Breast epithelium (tissue), 3 donors: Measurements from ENCODE around the gene CYP24A1.

Source experiments
- POLR2AphosphoS5 ChIP-seq, 3 donors: sonication (generic); formaldehyde crosslinking; IDR thresholded peaks; one replicate each; pipeline ENCODE4 v1.6.1; 2017; ENCODE audit warnings: antibody characterized with exemption in 3 of 3
- TF ChIP-seq, protein P1 (sequence below), 3 donors: fragments of 450-650 bp; IDR thresholded peaks; one replicate each; pipeline ENCODE4 v1.5.1; 2016 to 2017; ENCODE audit warnings: antibody characterized with exemption in 3 of 3, mild to moderate bottlenecking in 3 of 3, moderate library complexity in 3 of 3

DNA sequence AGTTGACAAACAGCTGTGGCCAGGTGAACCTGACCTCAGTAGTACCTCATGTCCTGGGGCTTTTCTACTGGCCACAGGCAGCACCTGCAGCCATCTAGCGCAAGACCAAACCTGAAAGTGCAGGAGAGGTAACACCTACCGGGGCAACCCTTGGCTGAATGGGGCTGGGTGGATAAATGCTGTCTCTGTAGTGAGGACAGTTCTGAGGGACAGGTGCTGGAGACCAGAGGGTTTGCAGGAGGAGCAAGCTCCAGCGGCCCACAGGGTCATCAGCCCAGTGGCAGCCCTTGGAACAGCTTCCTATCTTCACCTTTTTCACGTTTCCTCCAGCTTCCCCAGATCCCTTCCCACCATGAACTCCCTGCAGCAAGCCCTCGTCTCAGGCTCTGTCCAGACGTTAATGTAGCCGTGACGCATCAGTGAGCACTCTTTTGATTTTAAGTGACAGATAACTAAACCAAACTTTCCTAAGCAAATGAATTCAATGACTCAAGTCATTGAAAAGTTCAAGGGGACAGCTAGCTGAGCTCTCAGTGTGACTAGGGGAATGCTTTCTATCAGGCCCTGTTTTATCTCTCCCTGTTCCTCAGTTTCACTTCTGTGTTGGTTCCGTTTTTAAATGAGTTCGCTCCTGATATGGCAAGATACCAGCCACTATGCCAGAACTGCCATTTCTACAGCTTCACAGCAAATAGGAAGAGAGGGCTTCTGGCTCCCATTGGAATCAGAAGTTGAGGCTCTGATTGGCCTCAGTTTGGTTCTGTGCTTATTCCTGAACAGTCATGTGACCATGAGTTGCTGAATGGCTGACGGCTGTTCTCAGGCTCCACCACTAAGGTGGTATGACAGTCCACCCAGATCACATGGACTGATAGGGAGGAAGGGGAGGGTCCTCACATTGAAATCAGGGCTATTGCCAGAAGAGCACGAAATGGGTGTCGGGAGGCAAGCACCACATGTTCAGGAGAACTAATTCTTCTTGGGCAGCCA, 22.0 kb upstream of the CYP24A1 start:
- TF ChIP-seq, protein P1, sequence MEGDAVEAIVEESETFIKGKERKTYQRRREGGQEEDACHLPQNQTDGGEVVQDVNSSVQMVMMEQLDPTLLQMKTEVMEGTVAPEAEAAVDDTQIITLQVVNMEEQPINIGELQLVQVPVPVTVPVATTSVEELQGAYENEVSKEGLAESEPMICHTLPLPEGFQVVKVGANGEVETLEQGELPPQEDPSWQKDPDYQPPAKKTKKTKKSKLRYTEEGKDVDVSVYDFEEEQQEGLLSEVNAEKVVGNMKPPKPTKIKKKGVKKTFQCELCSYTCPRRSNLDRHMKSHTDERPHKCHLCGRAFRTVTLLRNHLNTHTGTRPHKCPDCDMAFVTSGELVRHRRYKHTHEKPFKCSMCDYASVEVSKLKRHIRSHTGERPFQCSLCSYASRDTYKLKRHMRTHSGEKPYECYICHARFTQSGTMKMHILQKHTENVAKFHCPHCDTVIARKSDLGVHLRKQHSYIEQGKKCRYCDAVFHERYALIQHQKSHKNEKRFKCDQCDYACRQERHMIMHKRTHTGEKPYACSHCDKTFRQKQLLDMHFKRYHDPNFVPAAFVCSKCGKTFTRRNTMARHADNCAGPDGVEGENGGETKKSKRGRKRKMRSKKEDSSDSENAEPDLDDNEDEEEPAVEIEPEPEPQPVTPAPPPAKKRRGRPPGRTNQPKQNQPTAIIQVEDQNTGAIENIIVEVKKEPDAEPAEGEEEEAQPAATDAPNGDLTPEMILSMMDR (IDR thresholded peaks at IDR 0.05) = no peak
- no peak for TF ChIP-seq POLR2AphosphoS5 (IDR thresholded peaks at IDR 0.05)
